Measurements from ENCODE around the gene LRRC52.

- TF ChIP-seq, protein P1, sequence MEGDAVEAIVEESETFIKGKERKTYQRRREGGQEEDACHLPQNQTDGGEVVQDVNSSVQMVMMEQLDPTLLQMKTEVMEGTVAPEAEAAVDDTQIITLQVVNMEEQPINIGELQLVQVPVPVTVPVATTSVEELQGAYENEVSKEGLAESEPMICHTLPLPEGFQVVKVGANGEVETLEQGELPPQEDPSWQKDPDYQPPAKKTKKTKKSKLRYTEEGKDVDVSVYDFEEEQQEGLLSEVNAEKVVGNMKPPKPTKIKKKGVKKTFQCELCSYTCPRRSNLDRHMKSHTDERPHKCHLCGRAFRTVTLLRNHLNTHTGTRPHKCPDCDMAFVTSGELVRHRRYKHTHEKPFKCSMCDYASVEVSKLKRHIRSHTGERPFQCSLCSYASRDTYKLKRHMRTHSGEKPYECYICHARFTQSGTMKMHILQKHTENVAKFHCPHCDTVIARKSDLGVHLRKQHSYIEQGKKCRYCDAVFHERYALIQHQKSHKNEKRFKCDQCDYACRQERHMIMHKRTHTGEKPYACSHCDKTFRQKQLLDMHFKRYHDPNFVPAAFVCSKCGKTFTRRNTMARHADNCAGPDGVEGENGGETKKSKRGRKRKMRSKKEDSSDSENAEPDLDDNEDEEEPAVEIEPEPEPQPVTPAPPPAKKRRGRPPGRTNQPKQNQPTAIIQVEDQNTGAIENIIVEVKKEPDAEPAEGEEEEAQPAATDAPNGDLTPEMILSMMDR (conservative IDR thresholded peaks at IDR 0.05; ENCODE audit: low read length) = no peak
- TF ChIP-seq EZH2phosphoT487 (IDR thresholded peaks at IDR 0.05; ENCODE audit: borderline replicate concordance) = no peak
Observed at GRCh38 chr1:165586398-165586797, 42.6 kb downstream of the LRRC52 start.
